K562 (cell line): ENCODE results near the gene HPCAL1. TPM values are rescaled to one million over a fixed set of nuclear protein-coding genes. Genes with fewer than 3 reads are reported as not detected.

Experiments
- EGR1 ChIP-seq: fragments of 450-650 bp; conservative IDR thresholded peaks from 2 replicates; pipeline ENCODE4 v1.6.1; 2017; ENCODE audit warnings: mild to moderate bottlenecking
- EHMT2 ChIP-seq: fragments of 450-650 bp; IDR thresholded peaks from 2 replicates; pipeline ENCODE4 v1.6.1; 2018; ENCODE audit warnings: antibody characterized with exemption
- MIER1 ChIP-seq: fragments of 450-650 bp; IDR thresholded peaks from 2 replicates; pipeline ENCODE4 v1.6.1; 2016; ENCODE audit warnings: antibody characterized with exemption, mild to moderate bottlenecking, low read depth
- MTA2 ChIP-seq: fragments of 450-650 bp; IDR thresholded peaks from 2 replicates; pipeline ENCODE4 v1.6.1; 2016; ENCODE audit warnings: low read depth
- MTA3 ChIP-seq: fragments of 450-650 bp; formaldehyde crosslinking; IDR thresholded peaks from 2 replicates; pipeline ENCODE4 v1.6.1; 2017; ENCODE audit warnings: mild to moderate bottlenecking, borderline replicate concordance
- RFX1 ChIP-seq: fragments of 450-650 bp; IDR thresholded peaks from 2 replicates; pipeline ENCODE4 v1.6.1; 2016; ENCODE audit warnings: mild to moderate bottlenecking, moderate library complexity
- SIN3B ChIP-seq: fragments of 450-650 bp; IDR thresholded peaks from 2 replicates; pipeline ENCODE4 v1.6.1; 2017; ENCODE audit warnings: low read depth, mild to moderate bottlenecking, moderate library complexity
- ZBTB17 ChIP-seq: fragments of 450-650 bp; formaldehyde crosslinking; IDR thresholded peaks from 2 replicates; pipeline ENCODE4 v1.4.0; 2020; ENCODE audit warnings: mild to moderate bottlenecking
- ZEB2 ChIP-seq: fragments of 450-650 bp; IDR thresholded peaks from 2 replicates; pipeline ENCODE4 v1.6.1; 2016
- ZNF197 ChIP-seq: fragments of 200-800 bp; sonication (Bioruptor generic); IDR thresholded peaks from 2 replicates; pipeline ENCODE4 v1.6.1; 2016; ENCODE audit warnings: low read depth, missing genetic modification characterization, missing compliant biosample characterization
- ZNF764 ChIP-seq: fragments of 250-450 bp; sonication (Bioruptor Pico); IDR thresholded peaks from 2 replicates; pipeline ENCODE4 v1.4.0; 2020; ENCODE audit warnings: low read depth, mild to moderate bottlenecking, moderate library complexity
- polyA plus RNA-seq, 8 experiments: library from polyadenylated mRNA; depleted of rRNA in 4 of 8; stranded (reverse) in 5 of 8; unstranded in 3 of 8; fragments of >200 nt; fragmentation: Nextera tagmentation in 2 of 8; fragmentation: Illumina TruSeq in 1 of 8; extraction: Ambion mirVana in 2 of 8; extraction: Trizol in 1 of 8; gene quantifications; 2 replicates each; pipeline versions ENCODE4 v1.2.1 to v1.2.3, GENCODE V29; 2011 to 2014; ENCODE audit warnings: inconsistent platforms in 1 of 8, missing spikeins in 1 of 8
- total RNA-seq, 7 experiments: library from RNA; depleted of rRNA in 6 of 7; stranded (reverse); fragments of >200 nt in 6 of 7; fragmentation: Illumina TruSeq in 2 of 7; extraction: Trizol in 2 of 7; gene quantifications; 2 replicates each; pipeline versions ENCODE4 v1.2.1 to v1.2.3, GENCODE V29; 2011 to 2021; ENCODE audit warnings: low replicate concordance in 1 of 7
- TF ChIP-seq, protein P1 (sequence below), 3 experiments: fragments of 200-800 bp in 1 of 3; sonication (Bioruptor generic) in 1 of 3; sonication (generic) in 1 of 3; formaldehyde crosslinking in 1 of 3; IDR thresholded peaks; 2 replicates each; pipeline versions ENCODE4 v1.6.1 to v1.8.0; 2016 to 2022; ENCODE audit warnings: mild to moderate bottlenecking in 2 of 3, missing compliant biosample characterization in 2 of 3, missing genetic modification characterization in 2 of 3, missing genetic modification reagents in 1 of 3
- TF ChIP-seq, protein P2 (sequence below): fragments of 250-450 bp; sonication (Bioruptor Pico); IDR thresholded peaks from 2 replicates; pipeline ENCODE4 v1.8.0; 2022; ENCODE audit warnings: inconsistent platforms
- TF ChIP-seq, protein P3 (sequence below): fragments of 200-600 bp; sonication (generic); IDR thresholded peaks from one replicate; pipeline ENCODE4 v1.6.1; 2012; ENCODE audit warnings: mild to moderate bottlenecking, low read depth, low read length, inconsistent platforms

HPCAL1 gene
- total and polyA plus RNA-seq, 9 of the 15 experiments (the other 6 are each of a cell fraction or from before 2014, with no cell fraction given), result 2.7 to 65.5 (median 23.9) TPM

GRCh38 chr2:10307561-10308156 is 5.0 kb downstream of the HPCAL1 start (continued):
- TF ChIP-seq ZNF197 (no peak), MTA3 (peak; percentile 75; the same call in 1 of the 2 replicates), EGR1 (peak; percentile 90), ZBTB17 (no peak), MTA2 (peak; percentile 51; the same call in 1 of the 2 replicates), SIN3B (no peak), ZNF764 (CRISPR knock-in tag) (no peak), RFX1 (no peak), ZEB2 (peak; percentile 91), MIER1 (no peak), EHMT2 (peak; percentile 43; the same call in 1 of the 2 replicates)
- TF ChIP-seq, protein P1, sequence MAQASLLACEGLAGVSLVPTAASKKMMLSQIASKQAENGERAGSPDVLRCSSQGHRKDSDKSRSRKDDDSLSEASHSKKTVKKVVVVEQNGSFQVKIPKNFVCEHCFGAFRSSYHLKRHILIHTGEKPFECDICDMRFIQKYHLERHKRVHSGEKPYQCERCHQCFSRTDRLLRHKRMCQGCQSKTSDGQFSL (CRISPR knock-in tag; IDR thresholded peaks at IDR 0.05), result 0 out of 2 replicates have a peak, but pooled peaks have one; percentile 33
- TF ChIP-seq, protein P1 (tag; IDR thresholded peaks at IDR 0.05), result no peak; a peak in 1 of 4 replicates
- TF ChIP-seq, protein P2, sequence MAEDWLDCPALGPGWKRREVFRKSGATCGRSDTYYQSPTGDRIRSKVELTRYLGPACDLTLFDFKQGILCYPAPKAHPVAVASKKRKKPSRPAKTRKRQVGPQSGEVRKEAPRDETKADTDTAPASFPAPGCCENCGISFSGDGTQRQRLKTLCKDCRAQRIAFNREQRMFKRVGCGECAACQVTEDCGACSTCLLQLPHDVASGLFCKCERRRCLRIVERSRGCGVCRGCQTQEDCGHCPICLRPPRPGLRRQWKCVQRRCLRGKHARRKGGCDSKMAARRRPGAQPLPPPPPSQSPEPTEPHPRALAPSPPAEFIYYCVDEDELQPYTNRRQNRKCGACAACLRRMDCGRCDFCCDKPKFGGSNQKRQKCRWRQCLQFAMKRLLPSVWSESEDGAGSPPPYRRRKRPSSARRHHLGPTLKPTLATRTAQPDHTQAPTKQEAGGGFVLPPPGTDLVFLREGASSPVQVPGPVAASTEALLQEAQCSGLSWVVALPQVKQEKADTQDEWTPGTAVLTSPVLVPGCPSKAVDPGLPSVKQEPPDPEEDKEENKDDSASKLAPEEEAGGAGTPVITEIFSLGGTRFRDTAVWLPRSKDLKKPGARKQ (CRISPR knock-in tag), result no peak
- TF ChIP-seq, protein P3, sequence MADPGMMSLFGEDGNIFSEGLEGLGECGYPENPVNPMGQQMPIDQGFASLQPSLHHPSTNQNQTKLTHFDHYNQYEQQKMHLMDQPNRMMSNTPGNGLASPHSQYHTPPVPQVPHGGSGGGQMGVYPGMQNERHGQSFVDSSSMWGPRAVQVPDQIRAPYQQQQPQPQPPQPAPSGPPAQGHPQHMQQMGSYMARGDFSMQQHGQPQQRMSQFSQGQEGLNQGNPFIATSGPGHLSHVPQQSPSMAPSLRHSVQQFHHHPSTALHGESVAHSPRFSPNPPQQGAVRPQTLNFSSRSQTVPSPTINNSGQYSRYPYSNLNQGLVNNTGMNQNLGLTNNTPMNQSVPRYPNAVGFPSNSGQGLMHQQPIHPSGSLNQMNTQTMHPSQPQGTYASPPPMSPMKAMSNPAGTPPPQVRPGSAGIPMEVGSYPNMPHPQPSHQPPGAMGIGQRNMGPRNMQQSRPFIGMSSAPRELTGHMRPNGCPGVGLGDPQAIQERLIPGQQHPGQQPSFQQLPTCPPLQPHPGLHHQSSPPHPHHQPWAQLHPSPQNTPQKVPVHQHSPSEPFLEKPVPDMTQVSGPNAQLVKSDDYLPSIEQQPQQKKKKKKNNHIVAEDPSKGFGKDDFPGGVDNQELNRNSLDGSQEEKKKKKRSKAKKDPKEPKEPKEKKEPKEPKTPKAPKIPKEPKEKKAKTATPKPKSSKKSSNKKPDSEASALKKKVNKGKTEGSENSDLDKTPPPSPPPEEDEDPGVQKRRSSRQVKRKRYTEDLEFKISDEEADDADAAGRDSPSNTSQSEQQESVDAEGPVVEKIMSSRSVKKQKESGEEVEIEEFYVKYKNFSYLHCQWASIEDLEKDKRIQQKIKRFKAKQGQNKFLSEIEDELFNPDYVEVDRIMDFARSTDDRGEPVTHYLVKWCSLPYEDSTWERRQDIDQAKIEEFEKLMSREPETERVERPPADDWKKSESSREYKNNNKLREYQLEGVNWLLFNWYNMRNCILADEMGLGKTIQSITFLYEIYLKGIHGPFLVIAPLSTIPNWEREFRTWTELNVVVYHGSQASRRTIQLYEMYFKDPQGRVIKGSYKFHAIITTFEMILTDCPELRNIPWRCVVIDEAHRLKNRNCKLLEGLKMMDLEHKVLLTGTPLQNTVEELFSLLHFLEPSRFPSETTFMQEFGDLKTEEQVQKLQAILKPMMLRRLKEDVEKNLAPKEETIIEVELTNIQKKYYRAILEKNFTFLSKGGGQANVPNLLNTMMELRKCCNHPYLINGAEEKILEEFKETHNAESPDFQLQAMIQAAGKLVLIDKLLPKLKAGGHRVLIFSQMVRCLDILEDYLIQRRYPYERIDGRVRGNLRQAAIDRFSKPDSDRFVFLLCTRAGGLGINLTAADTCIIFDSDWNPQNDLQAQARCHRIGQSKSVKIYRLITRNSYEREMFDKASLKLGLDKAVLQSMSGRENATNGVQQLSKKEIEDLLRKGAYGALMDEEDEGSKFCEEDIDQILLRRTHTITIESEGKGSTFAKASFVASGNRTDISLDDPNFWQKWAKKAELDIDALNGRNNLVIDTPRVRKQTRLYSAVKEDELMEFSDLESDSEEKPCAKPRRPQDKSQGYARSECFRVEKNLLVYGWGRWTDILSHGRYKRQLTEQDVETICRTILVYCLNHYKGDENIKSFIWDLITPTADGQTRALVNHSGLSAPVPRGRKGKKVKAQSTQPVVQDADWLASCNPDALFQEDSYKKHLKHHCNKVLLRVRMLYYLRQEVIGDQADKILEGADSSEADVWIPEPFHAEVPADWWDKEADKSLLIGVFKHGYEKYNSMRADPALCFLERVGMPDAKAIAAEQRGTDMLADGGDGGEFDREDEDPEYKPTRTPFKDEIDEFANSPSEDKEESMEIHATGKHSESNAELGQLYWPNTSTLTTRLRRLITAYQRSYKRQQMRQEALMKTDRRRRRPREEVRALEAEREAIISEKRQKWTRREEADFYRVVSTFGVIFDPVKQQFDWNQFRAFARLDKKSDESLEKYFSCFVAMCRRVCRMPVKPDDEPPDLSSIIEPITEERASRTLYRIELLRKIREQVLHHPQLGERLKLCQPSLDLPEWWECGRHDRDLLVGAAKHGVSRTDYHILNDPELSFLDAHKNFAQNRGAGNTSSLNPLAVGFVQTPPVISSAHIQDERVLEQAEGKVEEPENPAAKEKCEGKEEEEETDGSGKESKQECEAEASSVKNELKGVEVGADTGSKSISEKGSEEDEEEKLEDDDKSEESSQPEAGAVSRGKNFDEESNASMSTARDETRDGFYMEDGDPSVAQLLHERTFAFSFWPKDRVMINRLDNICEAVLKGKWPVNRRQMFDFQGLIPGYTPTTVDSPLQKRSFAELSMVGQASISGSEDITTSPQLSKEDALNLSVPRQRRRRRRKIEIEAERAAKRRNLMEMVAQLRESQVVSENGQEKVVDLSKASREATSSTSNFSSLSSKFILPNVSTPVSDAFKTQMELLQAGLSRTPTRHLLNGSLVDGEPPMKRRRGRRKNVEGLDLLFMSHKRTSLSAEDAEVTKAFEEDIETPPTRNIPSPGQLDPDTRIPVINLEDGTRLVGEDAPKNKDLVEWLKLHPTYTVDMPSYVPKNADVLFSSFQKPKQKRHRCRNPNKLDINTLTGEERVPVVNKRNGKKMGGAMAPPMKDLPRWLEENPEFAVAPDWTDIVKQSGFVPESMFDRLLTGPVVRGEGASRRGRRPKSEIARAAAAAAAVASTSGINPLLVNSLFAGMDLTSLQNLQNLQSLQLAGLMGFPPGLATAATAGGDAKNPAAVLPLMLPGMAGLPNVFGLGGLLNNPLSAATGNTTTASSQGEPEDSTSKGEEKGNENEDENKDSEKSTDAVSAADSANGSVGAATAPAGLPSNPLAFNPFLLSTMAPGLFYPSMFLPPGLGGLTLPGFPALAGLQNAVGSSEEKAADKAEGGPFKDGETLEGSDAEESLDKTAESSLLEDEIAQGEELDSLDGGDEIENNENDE, result no peak
